HFF-Myc (cell line): ENCODE data around the gene EFEMP2.
A peak's percentile ranks its signal among the peaks of the same experiment; 100 is the strongest.

ENCODE experiments used
- DNase-seq: peaks from one replicate; pipeline ENCODE4 v3.0.0-alpha.2; 2011; ENCODE audit warnings: low read depth; ENCODE audit errors: extremely low read depth
- H3K4me3 ChIP-seq: replicated peaks from 2 replicates; pipeline ENCODE4 v1.5.1; 2011; ENCODE audit warnings: low read depth, mild to moderate bottlenecking, control low read depth, low read length
- TF ChIP-seq, protein P1 (sequence below): IDR thresholded peaks from 2 replicates; pipeline ENCODE4 v1.5.1; 2012; ENCODE audit warnings: mild to moderate bottlenecking, low read depth, low read length, control low read depth; ENCODE audit errors: missing control alignments

EFEMP2 gene

DNA sequence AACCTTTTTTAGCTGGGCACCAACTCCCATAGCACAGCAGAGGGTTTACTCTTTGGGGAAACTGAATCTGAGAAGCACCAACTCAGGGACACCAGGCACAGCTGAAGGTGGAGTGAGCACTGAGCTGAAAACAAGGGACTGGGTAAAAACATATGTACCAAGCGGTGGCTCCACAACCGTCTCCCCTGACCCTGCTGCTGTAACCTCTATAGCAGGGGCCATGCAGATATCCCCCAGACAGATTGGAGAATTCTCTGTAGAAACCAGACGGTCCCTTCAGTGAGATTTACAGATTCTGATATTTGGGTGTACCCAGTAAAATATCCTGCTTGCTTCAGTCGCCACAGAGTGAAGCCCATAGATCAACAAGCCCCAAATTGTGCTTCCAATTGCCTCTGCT lies 43.1 kb downstream of the EFEMP2 start:
- no peak for DNase-seq

DNA sequence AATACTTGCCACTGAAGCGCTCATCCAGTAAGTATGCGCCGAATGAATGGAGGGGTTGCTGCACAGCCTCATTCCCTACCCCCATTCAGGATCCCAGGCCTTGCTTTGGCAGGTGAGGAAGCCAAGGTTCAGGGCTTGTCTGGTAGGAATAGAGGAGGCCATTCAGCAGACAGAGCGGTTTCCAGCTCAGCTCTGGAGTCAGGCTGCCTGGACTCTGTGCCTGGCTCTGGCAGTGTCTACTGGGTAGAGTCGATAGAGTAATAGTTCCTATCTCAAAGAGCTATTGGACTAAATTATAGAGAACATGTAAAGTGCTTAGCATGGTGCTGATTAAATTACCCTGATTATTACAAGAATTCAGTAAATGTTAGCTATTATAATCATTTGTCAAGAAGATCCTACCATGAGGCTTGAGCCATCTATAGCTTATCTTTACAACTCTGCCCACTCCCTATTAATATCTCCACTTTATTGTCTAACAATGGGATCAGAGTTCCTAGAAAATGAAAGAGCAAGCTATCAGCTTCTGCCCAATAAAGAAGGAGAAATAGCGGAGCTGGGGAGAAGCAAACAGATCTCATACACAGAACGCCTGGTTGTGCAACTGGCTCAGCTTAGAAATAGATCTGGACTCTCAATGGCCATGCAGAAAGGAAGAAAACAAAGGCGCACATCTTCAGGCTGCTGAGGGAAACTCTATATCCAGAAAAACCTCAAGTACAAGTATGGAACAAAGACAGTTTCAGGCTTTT lies 45.4 kb downstream of the EFEMP2 start:
- DNase-seq, result no peak
- H3K4me3 ChIP-seq, result no peak overlapping the region
- TF ChIP-seq, protein P1, sequence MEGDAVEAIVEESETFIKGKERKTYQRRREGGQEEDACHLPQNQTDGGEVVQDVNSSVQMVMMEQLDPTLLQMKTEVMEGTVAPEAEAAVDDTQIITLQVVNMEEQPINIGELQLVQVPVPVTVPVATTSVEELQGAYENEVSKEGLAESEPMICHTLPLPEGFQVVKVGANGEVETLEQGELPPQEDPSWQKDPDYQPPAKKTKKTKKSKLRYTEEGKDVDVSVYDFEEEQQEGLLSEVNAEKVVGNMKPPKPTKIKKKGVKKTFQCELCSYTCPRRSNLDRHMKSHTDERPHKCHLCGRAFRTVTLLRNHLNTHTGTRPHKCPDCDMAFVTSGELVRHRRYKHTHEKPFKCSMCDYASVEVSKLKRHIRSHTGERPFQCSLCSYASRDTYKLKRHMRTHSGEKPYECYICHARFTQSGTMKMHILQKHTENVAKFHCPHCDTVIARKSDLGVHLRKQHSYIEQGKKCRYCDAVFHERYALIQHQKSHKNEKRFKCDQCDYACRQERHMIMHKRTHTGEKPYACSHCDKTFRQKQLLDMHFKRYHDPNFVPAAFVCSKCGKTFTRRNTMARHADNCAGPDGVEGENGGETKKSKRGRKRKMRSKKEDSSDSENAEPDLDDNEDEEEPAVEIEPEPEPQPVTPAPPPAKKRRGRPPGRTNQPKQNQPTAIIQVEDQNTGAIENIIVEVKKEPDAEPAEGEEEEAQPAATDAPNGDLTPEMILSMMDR, result no peak

More for the DNA sequence above, 43.1 kb downstream of the EFEMP2 start:
- TF ChIP-seq, protein P1, result no peak
- no peak overlapping the region for H3K4me3 ChIP-seq

DNA sequence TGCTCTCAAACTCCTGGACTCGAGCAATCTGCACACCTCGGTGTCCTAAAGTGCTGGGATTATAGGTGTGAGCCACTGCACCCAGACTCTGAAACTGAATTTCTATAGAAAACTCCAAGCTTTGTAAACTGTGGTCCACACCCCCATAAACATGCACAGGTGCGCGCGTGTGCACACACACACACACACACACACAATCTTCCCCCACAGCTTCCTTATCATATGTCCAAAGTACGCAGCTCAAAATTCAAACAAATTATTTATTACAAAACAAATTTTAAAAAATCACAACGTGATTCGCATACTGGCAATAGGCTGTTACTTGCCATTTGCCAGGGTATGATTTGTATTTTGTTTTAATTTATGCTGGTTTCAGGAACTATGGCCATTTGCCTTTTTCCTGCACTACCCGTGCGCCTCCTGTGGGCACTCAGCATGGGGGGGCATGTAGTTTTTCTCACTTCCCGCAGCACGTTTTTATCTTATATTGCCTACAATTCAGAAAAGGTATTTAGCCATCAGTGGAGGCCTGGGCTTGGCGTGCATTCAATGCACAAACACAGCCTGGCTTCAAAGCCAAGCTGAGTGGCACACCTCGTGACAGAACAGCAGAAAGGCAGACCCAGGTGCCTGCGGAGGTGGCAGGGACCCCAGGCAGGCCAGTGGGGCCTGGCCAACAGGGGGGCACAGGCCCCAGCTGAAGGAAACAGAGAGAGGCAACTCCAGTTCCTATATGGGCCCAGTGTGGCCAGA lies 49.6 kb downstream of the EFEMP2 start:
- no peak overlapping the region for H3K4me3 ChIP-seq
- no peak for DNase-seq
- TF ChIP-seq, protein P1, result no peak

DNA sequence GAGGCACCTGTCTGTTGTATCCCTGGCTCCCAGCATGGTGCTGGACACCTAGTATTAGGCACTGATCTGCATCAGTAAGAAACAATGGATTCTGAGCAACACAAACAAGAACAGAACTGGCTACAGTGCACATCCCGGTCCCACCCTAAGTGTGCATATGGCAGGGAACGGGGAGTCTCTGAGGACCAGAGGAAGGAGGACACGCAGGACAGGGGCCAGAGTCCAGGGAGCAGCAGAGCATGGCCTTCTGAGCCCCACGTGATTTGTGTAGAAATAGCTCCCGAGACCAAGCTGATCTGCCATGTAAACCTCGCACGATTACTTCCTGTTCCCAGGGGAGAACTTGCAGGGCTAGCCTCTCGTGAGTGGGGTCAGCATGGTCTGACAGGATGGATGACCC lies 51.5 kb downstream of the EFEMP2 start:
- no peak for DNase-seq
- TF ChIP-seq, protein P1, result no peak

DNA sequence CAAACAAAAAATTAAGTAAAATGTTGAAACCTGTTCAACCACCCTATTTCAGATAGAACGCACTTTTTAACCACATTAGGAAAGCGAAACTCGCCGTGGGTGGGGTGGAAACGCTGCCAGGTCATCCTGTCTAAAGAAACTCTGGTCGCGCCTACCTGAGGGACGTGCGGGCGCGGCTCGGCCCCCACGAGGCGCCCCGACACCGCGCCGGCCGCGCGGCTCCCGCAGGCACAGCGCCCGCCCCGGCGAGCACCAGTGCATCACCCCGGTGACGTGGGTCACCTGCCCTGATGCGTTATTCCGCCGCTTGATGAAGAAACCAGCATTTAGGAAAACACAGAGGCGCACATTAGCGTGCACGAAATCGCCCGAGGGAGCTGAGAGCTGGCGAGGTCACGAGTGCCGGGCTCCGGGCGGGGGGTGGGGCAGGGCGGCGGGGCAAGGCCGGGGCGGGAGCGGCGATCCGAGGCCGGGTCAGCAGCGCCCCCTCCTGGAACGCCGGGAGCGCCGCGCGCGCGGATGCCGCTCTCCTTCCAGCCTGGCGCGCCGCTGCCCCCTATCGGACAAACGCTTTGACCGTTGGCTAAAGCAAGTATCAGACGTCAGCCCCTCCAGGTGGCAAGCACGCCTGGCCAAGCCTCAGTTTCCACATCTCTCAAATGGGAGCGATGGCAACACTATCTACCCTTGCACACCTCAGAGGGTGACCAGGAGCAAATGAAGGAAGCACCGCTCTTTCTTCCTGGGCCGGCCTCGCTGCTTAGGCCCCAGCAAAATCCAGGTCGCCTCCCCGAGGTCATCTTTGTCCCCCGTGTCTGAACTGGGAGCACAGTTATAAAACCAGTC lies 54.5 kb downstream of the EFEMP2 start:
- DNase-seq, result peak; percentile 39
- TF ChIP-seq, protein P1, result peak; percentile 97
- peak overlapping the region; percentile 45 for H3K4me3 ChIP-seq

More for the DNA sequence above, 51.5 kb downstream of the EFEMP2 start:
- H3K4me3 ChIP-seq, result no peak overlapping the region

DNA sequence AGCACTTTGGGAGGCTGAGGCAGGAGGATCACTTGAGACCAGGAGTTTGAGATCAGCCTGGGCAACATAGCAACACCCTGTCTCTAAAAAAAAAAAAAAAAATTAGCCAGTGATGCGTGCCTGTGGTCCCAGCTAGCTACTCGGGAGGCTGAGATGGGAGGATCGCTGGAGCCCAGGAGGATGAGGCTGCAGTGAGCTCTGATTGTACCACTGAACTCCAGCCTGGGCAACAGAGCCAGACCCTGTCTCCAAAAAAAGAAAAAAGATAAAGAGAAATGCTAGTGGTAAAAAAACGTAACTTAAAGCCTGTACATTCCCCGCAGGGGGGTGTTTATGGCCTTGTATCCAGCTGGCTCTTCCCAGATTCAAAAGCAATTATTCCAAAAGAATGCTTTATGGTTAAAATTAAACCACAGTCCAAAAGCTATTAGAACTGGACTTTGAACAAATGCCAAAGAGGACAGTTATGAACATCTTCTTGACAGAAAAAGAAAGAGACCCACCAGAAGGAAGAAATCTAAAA lies 55.2 kb downstream of the EFEMP2 start:
- DNase-seq, result no peak
- TF ChIP-seq, protein P1, result no peak
- peak overlapping the region; percentile 45 for H3K4me3 ChIP-seq
